DMS 273 treated with DMSO at 0.1 percent for 48 hours (cell line): Measurements from ENCODE around the gene SH3GLB2.
"Not testable (repeated sequence)": the region's sequence is repeated elsewhere in the genome, so short reads cannot be mapped to it uniquely, and the experiment has no call there.

Experiments used
- DNase-seq: peaks from one replicate; lab custom pipeline; 2025; lab: John Stamatoyannopoulos, UW

Gene SH3GLB2

DNA sequence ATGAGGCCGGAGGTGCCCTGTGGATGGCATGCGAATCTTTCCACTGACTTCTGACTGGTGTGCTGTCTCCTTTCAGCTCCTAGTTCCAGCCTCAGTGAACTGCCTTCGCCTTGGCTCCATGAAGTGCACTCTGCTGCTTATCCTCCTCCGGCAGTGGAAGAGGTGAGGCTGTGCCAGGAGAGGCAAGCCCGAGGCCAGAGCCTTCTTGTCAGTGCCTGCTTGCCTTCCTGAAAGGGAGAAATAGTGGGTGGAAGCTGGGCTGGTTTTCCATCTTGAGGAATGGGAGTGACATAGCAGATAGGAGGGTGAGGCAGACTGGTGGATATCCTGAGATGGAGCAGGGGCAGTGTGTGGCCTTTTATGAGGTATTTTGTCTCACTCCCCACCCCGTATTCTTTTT, 29.7 kb downstream of the SH3GLB2 start:
- DNase-seq = no peak

DNA sequence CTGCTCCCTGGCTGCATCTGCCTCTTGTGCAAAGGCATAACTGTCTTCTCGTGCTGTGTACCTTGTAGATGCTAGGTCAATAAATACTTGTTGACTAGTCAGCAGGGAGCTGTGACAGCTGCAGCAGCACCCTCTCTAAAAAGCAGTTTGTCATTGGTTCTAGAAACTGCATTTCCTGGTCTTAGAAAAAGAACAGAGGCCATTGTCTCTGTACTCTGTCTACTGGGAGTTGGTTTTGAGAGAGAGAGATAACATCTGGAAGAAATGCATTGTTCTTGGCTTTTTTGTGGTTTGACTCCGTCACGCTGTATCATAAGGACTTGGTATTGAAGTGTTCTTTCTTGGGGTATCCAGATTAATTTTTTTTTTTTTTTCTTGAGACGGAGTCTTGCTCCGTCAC, 32.3 kb downstream of the SH3GLB2 start:
- DNase-seq = no peak

DNA sequence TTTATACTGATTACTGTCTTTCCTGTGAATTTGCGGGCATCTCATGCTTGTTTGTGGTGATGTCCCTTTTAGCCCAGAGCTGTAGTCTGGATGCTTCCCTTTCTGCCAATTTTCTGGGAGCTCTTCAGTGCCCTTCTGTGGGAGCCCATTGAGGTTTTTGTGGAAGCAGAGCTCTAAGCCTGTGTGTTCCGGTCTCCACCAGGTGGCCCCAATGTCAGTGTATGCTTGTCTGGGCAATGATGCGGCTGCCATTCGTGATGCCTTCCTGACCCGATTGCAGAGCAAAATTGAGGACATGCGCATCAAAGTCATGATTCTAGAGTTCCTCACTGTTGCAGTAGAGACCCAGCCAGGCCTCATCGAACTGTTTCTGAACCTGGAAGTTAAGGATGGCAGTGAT, 35.1 kb downstream of the SH3GLB2 start:
- DNase-seq = no peak

DNA sequence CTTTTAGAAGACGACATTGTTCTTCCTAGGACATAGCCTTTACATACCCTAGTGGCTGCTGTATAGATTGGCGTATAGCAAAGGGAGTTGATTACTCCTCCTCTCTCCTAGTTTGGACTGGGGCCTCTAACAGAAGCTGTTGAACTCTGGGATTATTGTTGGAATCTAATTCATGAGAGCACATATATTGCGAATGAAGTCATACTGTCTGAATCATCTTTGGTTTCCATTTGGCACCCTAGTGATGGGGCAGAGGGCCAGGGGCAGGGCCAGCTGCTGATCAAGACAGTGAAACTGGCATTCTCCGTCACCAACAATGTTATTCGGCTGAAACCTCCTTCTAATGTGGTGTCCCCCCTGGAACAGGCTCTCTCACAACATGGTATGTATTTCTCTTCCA, 40.3 kb downstream of the SH3GLB2 start:
- DNase-seq = no peak

DNA sequence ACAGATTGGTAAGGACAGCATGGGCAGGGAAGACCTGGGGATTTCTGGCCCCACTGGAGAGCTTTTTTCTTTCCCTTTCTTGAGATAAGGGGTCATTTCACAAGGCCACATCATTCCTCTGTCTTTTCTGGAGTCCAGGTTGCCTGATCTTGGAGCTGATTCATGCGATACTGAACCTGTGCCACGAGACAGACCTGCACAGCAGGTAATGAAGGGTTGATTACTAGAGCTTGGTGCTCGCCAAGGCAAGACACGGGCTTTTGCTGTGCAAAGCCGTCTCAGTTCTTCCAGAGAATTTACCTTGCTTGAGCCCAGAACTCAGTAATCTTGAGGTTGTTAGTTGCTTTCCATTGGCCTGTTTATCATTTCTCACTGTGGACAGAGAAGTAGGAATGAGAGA, 41.5 kb downstream of the SH3GLB2 start:
- DNase-seq = no peak

DNA sequence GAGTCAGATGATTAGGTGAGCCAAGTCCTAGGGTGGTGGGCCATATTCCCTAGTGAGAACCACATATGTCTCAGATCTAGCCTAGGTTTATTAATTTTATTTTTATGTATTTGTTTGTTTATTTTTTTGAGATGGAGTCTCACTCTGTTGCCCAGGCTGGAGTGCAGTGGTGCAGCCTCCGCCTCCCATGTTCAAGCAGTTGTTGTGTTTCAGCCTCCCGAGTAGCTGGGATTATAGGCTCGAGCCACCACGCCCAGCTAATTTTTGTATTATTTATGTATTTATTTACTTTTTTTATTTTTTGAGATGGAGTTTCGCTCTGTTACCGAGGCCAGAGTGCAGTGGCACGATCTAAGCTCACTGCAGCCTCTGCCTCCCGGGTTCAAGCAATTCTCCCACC, 44.6 kb downstream of the SH3GLB2 start:
- DNase-seq = no peak

DNA sequence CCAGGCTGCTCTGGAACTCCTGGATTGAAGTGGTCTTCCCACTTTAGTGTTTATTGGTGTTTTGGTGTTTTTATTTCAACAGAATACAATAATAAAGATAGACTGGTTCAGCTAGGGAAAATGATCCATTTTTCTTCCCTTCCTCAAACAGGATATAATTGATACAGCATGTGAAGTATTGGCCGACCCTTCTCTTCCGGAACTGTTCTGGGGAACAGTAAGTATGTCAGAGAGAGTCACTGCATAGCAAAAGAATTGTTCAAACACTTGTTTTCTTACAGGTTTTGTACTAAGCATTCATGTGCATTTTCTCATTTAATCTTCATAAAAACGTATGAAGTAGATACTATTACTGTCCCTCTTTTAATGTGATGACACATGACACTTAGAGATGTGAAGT, 49.0 kb downstream of the SH3GLB2 start:
- DNase-seq = no peak

DNA sequence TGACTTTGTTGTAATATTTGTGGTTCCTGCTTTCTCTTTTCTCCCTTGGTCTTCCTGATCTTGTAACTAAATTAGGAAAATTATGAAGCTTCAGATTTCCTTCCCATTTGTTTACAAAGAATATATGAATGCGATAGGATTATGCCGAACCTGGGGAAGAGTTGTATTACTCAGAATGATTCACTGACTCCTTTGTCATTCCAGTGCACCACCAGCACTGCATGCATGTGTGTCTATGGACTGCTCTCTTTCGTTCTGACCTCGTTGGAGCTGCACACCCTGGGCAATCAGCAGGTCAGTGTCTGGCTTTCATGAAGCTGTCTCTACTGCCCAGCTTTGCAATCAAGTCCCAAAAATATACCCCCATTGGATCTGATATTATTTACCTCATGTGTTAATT, 55.2 kb downstream of the SH3GLB2 start:
- no peak for DNase-seq

DNA sequence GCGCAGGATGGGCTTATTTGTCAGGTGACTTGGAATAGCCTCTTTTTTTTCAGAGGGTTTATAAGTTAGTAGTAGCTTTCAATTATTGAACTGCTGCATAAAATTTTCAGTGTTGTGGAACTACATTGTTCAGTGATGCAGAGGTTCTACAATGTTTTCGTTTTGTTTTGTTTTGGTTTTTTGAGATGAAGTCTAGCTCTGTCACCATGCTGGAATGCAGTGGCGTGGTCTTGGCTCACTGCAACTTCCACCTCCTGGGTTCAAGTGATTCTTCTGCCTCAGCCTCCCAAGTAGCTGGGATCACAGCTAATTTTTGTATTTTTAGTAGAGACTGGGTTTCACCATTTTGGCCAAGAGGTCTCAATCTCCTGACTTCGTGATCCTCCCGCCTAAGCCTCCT, 58.6 kb downstream of the SH3GLB2 start:
- no peak for DNase-seq

DNA sequence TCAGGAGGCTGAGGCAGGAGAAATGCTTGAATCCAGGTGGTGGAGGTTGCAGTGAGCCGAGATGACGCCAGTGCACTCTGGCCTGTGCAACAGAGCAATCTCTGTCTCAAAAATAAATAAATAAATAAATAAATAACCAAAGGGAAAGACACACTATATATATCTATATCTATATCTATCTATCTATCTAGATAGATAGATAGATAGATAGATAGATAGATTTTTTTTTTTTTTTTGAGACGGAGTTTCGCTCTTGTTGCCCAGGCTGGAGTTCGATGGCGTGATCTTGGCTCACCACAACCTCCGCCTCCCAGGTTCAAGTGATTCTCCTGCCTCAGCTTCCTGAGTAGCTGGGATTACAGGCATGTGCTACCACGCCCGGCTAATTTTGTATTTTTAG, 66.7 kb downstream of the SH3GLB2 start:
- not testable (repeated sequence) for DNase-seq
